Activated T-cell treated with anti-CD3 and anti-CD28 coated beads, Interleukin-2, amount 50 U/mL, for 72 hours (primary cell): ENCODE measurements around the gene ZWILCH. TPM values are rescaled to one million over a fixed set of nuclear protein-coding genes. Genes with fewer than 3 reads are reported as not detected.
"Not testable (repeated sequence)": the region's sequence is repeated elsewhere in the genome, so short reads cannot be mapped to it uniquely, and the experiment has no call there.

Experiments
- ATAC-seq, 2 donors: fragments of 150-1000 bp; cut with Tn5 transposase; replicated peaks in 1 of 2; 2 replicates each; pipeline ENCODE4 v1.10.0; 2021; ENCODE audit warnings: moderate library complexity in 2 of 2, mild to moderate bottlenecking in 1 of 2
- DNase-seq, 2 donors: peaks; one replicate each; pipeline ENCODE4 v3.0.0; 2021 to 2022; ENCODE audit warnings: mixed read lengths in 1 of 2
- H3K27ac Mint-ChIP-seq: one replicate; pipeline ENCODE4 v1.8.0; 2022; ENCODE audit warnings: mild to moderate bottlenecking, moderate library complexity, mixed read lengths
- H3K27me3 Mint-ChIP-seq: one replicate; pipeline ENCODE4 v1.8.0; 2022; ENCODE audit warnings: low read depth, mixed read lengths
- H3K36me3 Mint-ChIP-seq, 2 donors: one replicate each; pipeline ENCODE4 v1.8.0; 2022; ENCODE audit warnings: mixed read lengths in 2 of 2, mild to moderate bottlenecking in 1 of 2; ENCODE audit not compliant: insufficient read depth in 2 of 2
- H3K4me1 Mint-ChIP-seq: one replicate; pipeline ENCODE4 v1.8.0; 2022; ENCODE audit warnings: low read depth, mixed read lengths
- H3K4me3 Mint-ChIP-seq, 2 donors: one replicate each; pipeline ENCODE4 v1.8.0; 2022; ENCODE audit warnings: mild to moderate bottlenecking in 2 of 2, mixed read lengths in 2 of 2, moderate library complexity in 2 of 2
- H3K9me3 Mint-ChIP-seq, 2 donors: one replicate each; pipeline ENCODE4 v1.8.0; 2022; ENCODE audit warnings: mixed read lengths in 2 of 2
- total RNA-seq, 2 donors: library from RNA; stranded (reverse); gene quantifications; one replicate each; pipeline ENCODE4 v1.2.3, GENCODE V29; 2022

The ZWILCH gene
- total RNA-seq, 2 donors from 2014 or later, result 25.0 to 25.1 TPM

GRCh38 chr15:66586155-66586976, 81.2 kb downstream of the ZWILCH start:
- no peak for ATAC-seq
- DNase-seq, result no peak
- Mint-ChIP-seq H3K9me3 (no peaks in the 10 kb centered on the region), H3K4me1 (peaks cover 4% of the 10 kb centered on the region), H3K36me3 (no peaks in the 10 kb centered on the region), H3K27ac (no peak overlapping the region), H3K4me3 (no peak overlapping the region), H3K27me3 (peaks cover 6% of the 10 kb centered on the region)

- no peak for DNase-seq
- H3K9me3 Mint-ChIP-seq, result no peaks in the 10 kb centered on the region
- ATAC-seq, result no peak
- peaks cover 4% of the 10 kb centered on the region for H3K4me1 Mint-ChIP-seq
- no peak overlapping the region for H3K27ac Mint-ChIP-seq
- H3K4me3 Mint-ChIP-seq, result no peak overlapping the region
- H3K27me3 Mint-ChIP-seq, result peaks cover 6% of the 10 kb centered on the region
- no peaks in the 10 kb centered on the region for H3K36me3 Mint-ChIP-seq
These were observed 81.9 kb downstream of the ZWILCH start for GRCh38 chr15:66587020-66587419.

GRCh38 chr15:66587749-66588148, 82.6 kb downstream of the ZWILCH start:
- ATAC-seq (no peak), DNase-seq (no peak)
- H3K27me3 Mint-ChIP-seq, result peaks cover 6% of the 10 kb centered on the region
- H3K36me3 Mint-ChIP-seq, result no peaks in the 10 kb centered on the region
- H3K4me3 Mint-ChIP-seq, result no peak overlapping the region
- no peak overlapping the region for H3K27ac Mint-ChIP-seq
- H3K9me3 Mint-ChIP-seq, result no peaks in the 10 kb centered on the region
- peaks cover 4% of the 10 kb centered on the region for H3K4me1 Mint-ChIP-seq

- Mint-ChIP-seq H3K27me3 (peaks cover 6% of the 10 kb centered on the region), H3K36me3 (no peaks in the 10 kb centered on the region), H3K27ac (no peak overlapping the region), H3K9me3 (no peaks in the 10 kb centered on the region), H3K4me3 (no peak overlapping the region), H3K4me1 (peaks cover 4% of the 10 kb centered on the region)
- DNase-seq (no peak), ATAC-seq (no peak)
These were observed 83.4 kb downstream of the ZWILCH start for GRCh38 chr15:66588537-66588936.

GRCh38 chr15:66588971-66589370, 83.8 kb downstream of the ZWILCH start:
- peaks cover 4% of the 10 kb centered on the region for H3K4me1 Mint-ChIP-seq
- no peak for DNase-seq
- no peaks in the 10 kb centered on the region for H3K9me3 Mint-ChIP-seq
- no peaks in the 10 kb centered on the region for H3K36me3 Mint-ChIP-seq
- no peak overlapping the region for H3K27ac Mint-ChIP-seq
- H3K4me3 Mint-ChIP-seq, result no peak overlapping the region
- peaks cover 6% of the 10 kb centered on the region for H3K27me3 Mint-ChIP-seq
- ATAC-seq, result no peak

GRCh38 chr15:66589429-66589828, 84.3 kb downstream of the ZWILCH start:
- ATAC-seq, H3K9me3 Mint-ChIP-seq, H3K4me3 Mint-ChIP-seq, H3K36me3 Mint-ChIP-seq, H3K27me3 Mint-ChIP-seq, DNase-seq, H3K4me1 Mint-ChIP-seq, H3K27ac Mint-ChIP-seq: not testable (repeated sequence)

- no peaks in the 10 kb centered on the region for H3K9me3 Mint-ChIP-seq
- DNase-seq (no peak), ATAC-seq (no peak)
- H3K27ac Mint-ChIP-seq, result no peak overlapping the region
- H3K36me3 Mint-ChIP-seq, result no peaks in the 10 kb centered on the region
- H3K4me1 Mint-ChIP-seq, result peaks cover 4% of the 10 kb centered on the region
- H3K27me3 Mint-ChIP-seq, result peaks cover 6% of the 10 kb centered on the region
- no peak overlapping the region for H3K4me3 Mint-ChIP-seq
These were observed 85.3 kb downstream of the ZWILCH start for GRCh38 chr15:66590435-66590834.

GRCh38 chr15:66591322-66591862, 86.3 kb downstream of the ZWILCH start:
- no peak overlapping the region for H3K27ac Mint-ChIP-seq

GRCh38 chr15:66592505-66593218, 87.5 kb downstream of the ZWILCH start:
- Mint-ChIP-seq H3K27me3 (peaks cover 5% of the 10 kb centered on the region), H3K4me1 (no peaks in the 10 kb centered on the region), H3K9me3 (no peaks in the 10 kb centered on the region), H3K4me3 (no peak overlapping the region), H3K36me3 (no peaks in the 10 kb centered on the region), H3K27ac (no peak overlapping the region)
- DNase-seq (no peak), ATAC-seq (no peak)

More at GRCh38 chr15:66591322-66591862, 86.3 kb downstream of the ZWILCH start:
- Mint-ChIP-seq H3K4me1 (peaks cover 4% of the 10 kb centered on the region), H3K9me3 (no peaks in the 10 kb centered on the region), H3K36me3 (no peaks in the 10 kb centered on the region), H3K27me3 (peaks cover 6% of the 10 kb centered on the region), H3K4me3 (no peak overlapping the region)
- no peak for DNase-seq
- ATAC-seq, result no peak

GRCh38 chr15:66593219-66593780, 88.2 kb downstream of the ZWILCH start:
- Mint-ChIP-seq H3K27ac (no peak overlapping the region), H3K27me3 (no peaks in the 10 kb centered on the region), H3K36me3 (no peaks in the 10 kb centered on the region)

GRCh38 chr15:66594344-66594743, 89.2 kb downstream of the ZWILCH start:
- no peaks in the 10 kb centered on the region for H3K36me3 Mint-ChIP-seq
- H3K4me1 Mint-ChIP-seq, result peaks cover 7% of the 10 kb centered on the region
- no peak for ATAC-seq
- H3K27ac Mint-ChIP-seq, result no peak overlapping the region
- no peaks in the 10 kb centered on the region for H3K9me3 Mint-ChIP-seq
- no peaks in the 10 kb centered on the region for H3K27me3 Mint-ChIP-seq
- DNase-seq, result no peak
- H3K4me3 Mint-ChIP-seq, result no peak overlapping the region

More at GRCh38 chr15:66593219-66593780, 88.2 kb downstream of the ZWILCH start:
- Mint-ChIP-seq H3K4me3 (no peak overlapping the region), H3K9me3 (no peaks in the 10 kb centered on the region), H3K4me1 (peaks cover 4% of the 10 kb centered on the region)
- no peak for ATAC-seq
- no peak for DNase-seq

- Mint-ChIP-seq H3K27me3 (no peaks in the 10 kb centered on the region), H3K27ac (no peak overlapping the region), H3K36me3 (no peaks in the 10 kb centered on the region), H3K4me3 (no peak overlapping the region), H3K9me3 (no peaks in the 10 kb centered on the region), H3K4me1 (peaks cover 7% of the 10 kb centered on the region)
- ATAC-seq, result no peak
- no peak for DNase-seq
These were observed 89.7 kb downstream of the ZWILCH start for GRCh38 chr15:66594836-66595235.

GRCh38 chr15:66595332-66595731, 90.2 kb downstream of the ZWILCH start:
- ATAC-seq, result no peak
- Mint-ChIP-seq H3K27me3 (no peaks in the 10 kb centered on the region), H3K4me3 (no peak overlapping the region), H3K27ac (no peak overlapping the region), H3K4me1 (peaks cover 7% of the 10 kb centered on the region), H3K9me3 (no peaks in the 10 kb centered on the region), H3K36me3 (no peaks in the 10 kb centered on the region)
- no peak for DNase-seq
